Measurements from ENCODE around the gene AGO3. TPM values are rescaled to one million over a fixed set of nuclear protein-coding genes. Genes with fewer than 3 reads are reported as not detected.
A peak's percentile ranks its signal among the peaks of the same experiment; 100 is the strongest.

AGO3 gene
- total and polyA plus RNA-seq, 2 experiments from 2014 or later, result 19.2 to 27.3 TPM

GRCh38 chr1:35883635-35884101, 47.2 kb upstream of the AGO3 start:
- H3K27ac ChIP-seq (ENCODE audit: low read depth), result peak overlapping the region; percentile 92

GRCh38 chr1:35884934-35885333, 46.0 kb upstream of the AGO3 start:
- Mint-ChIP-seq H3K27ac (no peak overlapping the region; the same call in 1 of the 2 replicates), H3K36me3 (ENCODE audit: low read depth) (peaks cover 14% of the 10 kb centered on the region), H3K4me1 (peaks cover 58% of the 10 kb centered on the region), H3K9me3 (no peaks in the 10 kb centered on the region), H3K27me3 (ENCODE audit: insufficient read depth, low read depth, poor library complexity) (peaks cover 14% of the 10 kb centered on the region), H3K4me3 (peak overlapping the region; percentile 95)
- TF ChIP-seq, protein P1, sequence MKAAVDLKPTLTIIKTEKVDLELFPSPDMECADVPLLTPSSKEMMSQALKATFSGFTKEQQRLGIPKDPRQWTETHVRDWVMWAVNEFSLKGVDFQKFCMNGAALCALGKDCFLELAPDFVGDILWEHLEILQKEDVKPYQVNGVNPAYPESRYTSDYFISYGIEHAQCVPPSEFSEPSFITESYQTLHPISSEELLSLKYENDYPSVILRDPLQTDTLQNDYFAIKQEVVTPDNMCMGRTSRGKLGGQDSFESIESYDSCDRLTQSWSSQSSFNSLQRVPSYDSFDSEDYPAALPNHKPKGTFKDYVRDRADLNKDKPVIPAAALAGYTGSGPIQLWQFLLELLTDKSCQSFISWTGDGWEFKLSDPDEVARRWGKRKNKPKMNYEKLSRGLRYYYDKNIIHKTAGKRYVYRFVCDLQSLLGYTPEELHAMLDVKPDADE (IDR thresholded peaks at IDR 0.05), result no peak
- TF ChIP-seq JUNB (IDR thresholded peaks at IDR 0.05; ENCODE audit: unreplicated experiment) (no peak), ZNF331 (CRISPR knock-in tag; IDR thresholded peaks at IDR 0.05; ENCODE audit: low read depth) (no peak), STAT1 (IDR thresholded peaks at IDR 0.05; ENCODE audit: unreplicated experiment) (no peak), REST (IDR thresholded peaks at IDR 0.05; ENCODE audit: unreplicated experiment) (no peak), ZNF114 (CRISPR knock-in tag; IDR thresholded peaks at IDR 0.05) (no peak), EZH2phosphoT487 (IDR thresholded peaks at IDR 0.05; ENCODE audit: unreplicated experiment) (no peak), NANOG (IDR thresholded peaks at IDR 0.05; ENCODE audit: borderline replicate concordance) (no peak), CREB1 (CRISPR knock-in tag; IDR thresholded peaks at IDR 0.05; ENCODE audit: low read depth) (no peak), POLR2AphosphoS5 (IDR thresholded peaks at IDR 0.05; ENCODE audit: low read depth) (no peak), EZH2 (IDR thresholded peaks at IDR 0.05; ENCODE audit: low read depth, unreplicated experiment) (no peak)
- TF ChIP-seq, protein P2, sequence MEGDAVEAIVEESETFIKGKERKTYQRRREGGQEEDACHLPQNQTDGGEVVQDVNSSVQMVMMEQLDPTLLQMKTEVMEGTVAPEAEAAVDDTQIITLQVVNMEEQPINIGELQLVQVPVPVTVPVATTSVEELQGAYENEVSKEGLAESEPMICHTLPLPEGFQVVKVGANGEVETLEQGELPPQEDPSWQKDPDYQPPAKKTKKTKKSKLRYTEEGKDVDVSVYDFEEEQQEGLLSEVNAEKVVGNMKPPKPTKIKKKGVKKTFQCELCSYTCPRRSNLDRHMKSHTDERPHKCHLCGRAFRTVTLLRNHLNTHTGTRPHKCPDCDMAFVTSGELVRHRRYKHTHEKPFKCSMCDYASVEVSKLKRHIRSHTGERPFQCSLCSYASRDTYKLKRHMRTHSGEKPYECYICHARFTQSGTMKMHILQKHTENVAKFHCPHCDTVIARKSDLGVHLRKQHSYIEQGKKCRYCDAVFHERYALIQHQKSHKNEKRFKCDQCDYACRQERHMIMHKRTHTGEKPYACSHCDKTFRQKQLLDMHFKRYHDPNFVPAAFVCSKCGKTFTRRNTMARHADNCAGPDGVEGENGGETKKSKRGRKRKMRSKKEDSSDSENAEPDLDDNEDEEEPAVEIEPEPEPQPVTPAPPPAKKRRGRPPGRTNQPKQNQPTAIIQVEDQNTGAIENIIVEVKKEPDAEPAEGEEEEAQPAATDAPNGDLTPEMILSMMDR (conservative IDR thresholded peaks at IDR 0.05; ENCODE audit: low read depth in 2 of 2), result no peak
- Histone ChIP-seq H3K9me2 (ENCODE audit: insufficient read depth) (no peaks in the 10 kb centered on the region), H3K79me2 (replicated peaks; ENCODE audit: insufficient read depth) (peaks cover 56% of the 10 kb centered on the region), H3K27me3 (ENCODE audit: insufficient read depth) (no peaks in the 10 kb centered on the region), H4K20me1 (replicated peaks; ENCODE audit: insufficient read depth) (peaks cover 38% of the 10 kb centered on the region), H3K4me2 (peak overlapping the region; percentile 95), H3K27ac (ENCODE audit: low read depth) (peak overlapping the region; percentile 65), H3K4me3 (peak overlapping the region; percentile 98), H3K36me3 (ENCODE audit: insufficient read depth) (no peaks in the 10 kb centered on the region), H3K4me1 (ENCODE audit: insufficient read depth) (peaks cover 37% of the 10 kb centered on the region), H3F3A (replicated peaks; ENCODE audit: low read depth) (peaks cover 20% of the 10 kb centered on the region; the same call in 1 of the 2 replicates), H2AFZ (no peak overlapping the region)
- DNase-seq (ENCODE audit: low spot score), result no peak
- ATAC-seq, result no peak

More at GRCh38 chr1:35883635-35884101, 47.2 kb upstream of the AGO3 start:
- Histone ChIP-seq H3K9me2 (ENCODE audit: insufficient read depth) (no peaks in the 10 kb centered on the region), H3K4me1 (ENCODE audit: insufficient read depth) (peaks cover 37% of the 10 kb centered on the region), H3K4me3 (peak overlapping the region; percentile 98), H3F3A (replicated peaks; ENCODE audit: low read depth) (peaks cover 20% of the 10 kb centered on the region; the same call in 1 of the 2 replicates), H3K4me2 (peak overlapping the region; percentile 95), H3K36me3 (ENCODE audit: insufficient read depth) (no peaks in the 10 kb centered on the region), H3K27me3 (ENCODE audit: insufficient read depth) (no peaks in the 10 kb centered on the region), H2AFZ (peak overlapping the region; percentile 85; the same call in 1 of the 2 replicates), H3K79me2 (replicated peaks; ENCODE audit: insufficient read depth) (peaks cover 49% of the 10 kb centered on the region), H4K20me1 (replicated peaks; ENCODE audit: insufficient read depth) (peaks cover 32% of the 10 kb centered on the region)
- H3K4me3 Mint-ChIP-seq, result peak overlapping the region; percentile 95
- ATAC-seq (peak; percentile 56), DNase-seq (ENCODE audit: low spot score) (peak; percentile 83)
- H3K36me3 Mint-ChIP-seq (ENCODE audit: low read depth), result peaks cover 5% of the 10 kb centered on the region
- H3K4me1 Mint-ChIP-seq, result peaks cover 56% of the 10 kb centered on the region
- peak overlapping the region; percentile 90 for H3K27ac Mint-ChIP-seq
- no peaks in the 10 kb centered on the region for H3K9me3 Mint-ChIP-seq
- H3K27me3 Mint-ChIP-seq (ENCODE audit: insufficient read depth, low read depth, poor library complexity), result peaks cover 18% of the 10 kb centered on the region
- TF ChIP-seq EZH2 (IDR thresholded peaks at IDR 0.05; ENCODE audit: low read depth, unreplicated experiment), result no peak
- TF ChIP-seq NANOG (IDR thresholded peaks at IDR 0.05; ENCODE audit: borderline replicate concordance), result no peak
